Lower leg skin (tissue), 4 donors: ENCODE results near the gene KCNJ16. TPM values are rescaled to one million over a fixed set of nuclear protein-coding genes. Genes with fewer than 3 reads are reported as not detected.

Experiments
- DNase-seq, 2 donors: peaks; one replicate each; pipeline ENCODE4 v3.0.0-alpha.2; 2019; ENCODE audit warnings: low spot score in 2 of 2
- H3K4me3 ChIP-seq: fragments of 200-600 bp; sonication (generic); 2 replicates; pipeline ENCODE4 v1.5.1; 2017; ENCODE audit warnings: mild to moderate bottlenecking, low read depth; ENCODE audit not compliant: poor library complexity, severe bottlenecking
- CTCF ChIP-seq, 3 donors: fragments of 450-650 bp; IDR thresholded peaks; one replicate each; pipeline ENCODE4 v1.5.1; 2016; ENCODE audit warnings: antibody characterized with exemption in 3 of 3, mild to moderate bottlenecking in 3 of 3, moderate library complexity in 2 of 3
- POLR2A ChIP-seq, 2 donors: fragments of 450-650 bp; IDR thresholded peaks; one replicate each; pipeline ENCODE4 v1.6.1; 2016 to 2017; ENCODE audit warnings: antibody characterized with exemption in 2 of 2, mild to moderate bottlenecking in 1 of 2, moderate library complexity in 1 of 2
- WGBS, 2 donors: methylation state at CpG; one replicate each; pipeline ENCODE4 v1.1.5; 2018; 5-methylcytosine and 5-hydroxymethylcytosine counted together
- intact Hi-C: fragments of 100-400 bp; cut with DNase I; formaldehyde crosslinking; loops from one replicate; pipeline ENCODE4 v1.15.0; 2023; ENCODE audit warnings: low total_unique reads
- total RNA-seq, 4 donors: library from RNA; depleted of rRNA; stranded (reverse); fragments of >200 nt; gene quantifications; one replicate each; pipeline ENCODE4 v1.1.0, GENCODE V29; 2016

The KCNJ16 gene
- total RNA-seq, 4 donors from 2014 or later, result 1.1 TPM; not detected in 3

DNA sequence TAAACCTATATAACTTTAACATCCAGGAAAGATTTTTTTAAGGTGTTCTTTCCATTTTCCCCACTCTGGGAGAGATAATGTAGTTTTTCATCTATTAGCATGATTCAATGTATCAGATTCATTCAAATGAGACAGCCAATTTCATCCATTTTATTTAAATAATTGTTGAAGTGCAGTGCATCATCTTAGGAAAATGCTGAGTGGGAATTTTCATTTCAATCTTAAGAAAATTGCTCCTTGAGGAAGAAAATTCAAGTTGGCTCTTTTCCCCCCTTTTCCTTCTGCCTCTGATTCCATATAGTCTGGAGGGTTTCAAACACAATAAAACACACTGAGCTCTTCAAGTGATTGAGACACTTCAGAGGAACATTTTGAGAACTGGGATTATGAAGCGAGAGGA lies 3.4 kb upstream of the KCNJ16 start:
- intact Hi-C loops, result no loop called here
- no peak for DNase-seq
- 100% methylated on average over 1 of the region's 1 CpG for WGBS, 2 donors
- TF ChIP-seq POLR2A (IDR thresholded peaks at IDR 0.05), result no peak
- no peak for TF ChIP-seq CTCF (IDR thresholded peaks at IDR 0.05)
- H3K4me3 ChIP-seq, result no peak overlapping the region

GRCh38 chr17:70072546-70073309 lies 2.3 kb upstream of the KCNJ16 start:
- WGBS, 2 donors, result 71 to 74% methylated on average over 5 of the region's 5 CpGs
- H3K4me3 ChIP-seq, result no peak overlapping the region
- DNase-seq, result no peak
- intact Hi-C loops, result no loop called here
- TF ChIP-seq CTCF (IDR thresholded peaks at IDR 0.05), result no peak
- TF ChIP-seq POLR2A (IDR thresholded peaks at IDR 0.05), result no peak

GRCh38 chr17:70073310-70073709 lies 1.7 kb upstream of the KCNJ16 start:
- no peak for DNase-seq
- WGBS, 2 donors, result 76 to 83% methylated on average over 5 of the region's 5 CpGs
- TF ChIP-seq CTCF (IDR thresholded peaks at IDR 0.05), result no peak
- TF ChIP-seq POLR2A (IDR thresholded peaks at IDR 0.05), result no peak
- intact Hi-C loops, result no loop called here
- H3K4me3 ChIP-seq, result no peak overlapping the region

- WGBS, 2 donors, result 52 to 75% methylated on average over 3 of the region's 3 CpGs
- intact Hi-C loops, result no loop called here
- no peak for DNase-seq
- TF ChIP-seq POLR2A (IDR thresholded peaks at IDR 0.05) (no peak), CTCF (IDR thresholded peaks at IDR 0.05) (no peak)
- H3K4me3 ChIP-seq, result no peak overlapping the region
Measured at GRCh38 chr17:70073799-70074198, 1.2 kb upstream of the KCNJ16 start.

DNA sequence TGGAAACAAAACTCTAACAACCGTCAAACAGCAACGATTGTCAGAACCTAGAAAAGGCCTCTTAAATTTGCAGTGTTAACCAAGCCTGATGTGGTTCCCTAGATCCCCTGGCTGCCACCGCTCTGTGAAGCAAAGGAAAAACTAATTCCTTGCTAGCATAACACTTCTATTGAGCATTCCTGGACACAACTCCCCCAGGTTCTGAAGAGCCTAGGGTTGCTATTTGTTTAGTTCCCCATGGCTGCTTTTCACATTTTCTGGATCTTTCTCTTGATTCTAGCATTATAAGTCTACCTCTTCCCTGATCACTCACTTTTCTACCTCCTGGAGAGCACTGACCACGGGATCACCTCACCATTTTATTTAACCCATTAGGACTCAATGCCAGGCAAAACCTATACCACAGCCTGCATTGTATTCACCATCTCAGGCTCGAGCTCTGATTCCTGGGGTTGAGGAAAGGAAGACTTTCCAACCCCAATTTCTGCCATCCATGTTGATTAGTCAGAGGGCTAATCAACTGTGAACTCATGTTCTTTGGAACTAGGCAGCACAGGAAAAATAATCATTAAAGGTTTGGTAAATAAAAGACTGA lies 692 bp upstream of the KCNJ16 start:
- no peak for DNase-seq
- intact Hi-C loops, result no loop called here
- TF ChIP-seq POLR2A (IDR thresholded peaks at IDR 0.05) (no peak), CTCF (IDR thresholded peaks at IDR 0.05) (no peak)
- WGBS, 2 donors, result 65 to 67% methylated on average over 5 of the region's 5 CpGs
- no peak overlapping the region for H3K4me3 ChIP-seq
